ENCODE results near the gene PPP1R1C. TPM values are rescaled to one million over a fixed set of nuclear protein-coding genes. Genes with fewer than 3 reads are reported as not detected.

PPP1R1C gene
- total RNA-seq, 4 donors from 2014 or later, result not detected

DNA sequence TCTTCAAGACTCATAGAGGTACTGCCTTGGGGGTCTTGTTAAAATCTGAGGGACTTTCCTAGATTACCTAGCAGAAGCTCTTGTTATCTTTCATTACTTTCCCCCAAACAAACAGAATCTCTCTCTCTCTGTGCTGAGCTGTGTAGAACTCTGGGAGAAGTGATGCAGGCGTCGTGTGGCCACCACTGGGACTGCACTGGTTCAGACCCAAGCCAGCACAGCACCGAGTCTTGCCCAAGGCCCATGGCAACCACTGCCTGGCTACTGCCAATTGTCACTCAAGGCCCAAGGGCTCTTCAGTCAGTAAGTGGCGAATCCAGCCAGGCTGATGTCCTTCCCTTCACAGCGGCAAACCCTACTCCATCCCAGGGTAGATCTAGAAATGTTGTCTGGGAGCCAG lies 28.6 kb downstream of the PPP1R1C start:
- Histone ChIP-seq H3K36me3 (no peaks in the 10 kb centered on the region), H3K27me3 (no peaks in the 10 kb centered on the region), H3K4me3 (no peak overlapping the region), H3K4me1 (no peaks in the 10 kb centered on the region), H3K27ac (no peak overlapping the region), H3K9me3 (no peaks in the 10 kb centered on the region)
- TF ChIP-seq, protein P1, sequence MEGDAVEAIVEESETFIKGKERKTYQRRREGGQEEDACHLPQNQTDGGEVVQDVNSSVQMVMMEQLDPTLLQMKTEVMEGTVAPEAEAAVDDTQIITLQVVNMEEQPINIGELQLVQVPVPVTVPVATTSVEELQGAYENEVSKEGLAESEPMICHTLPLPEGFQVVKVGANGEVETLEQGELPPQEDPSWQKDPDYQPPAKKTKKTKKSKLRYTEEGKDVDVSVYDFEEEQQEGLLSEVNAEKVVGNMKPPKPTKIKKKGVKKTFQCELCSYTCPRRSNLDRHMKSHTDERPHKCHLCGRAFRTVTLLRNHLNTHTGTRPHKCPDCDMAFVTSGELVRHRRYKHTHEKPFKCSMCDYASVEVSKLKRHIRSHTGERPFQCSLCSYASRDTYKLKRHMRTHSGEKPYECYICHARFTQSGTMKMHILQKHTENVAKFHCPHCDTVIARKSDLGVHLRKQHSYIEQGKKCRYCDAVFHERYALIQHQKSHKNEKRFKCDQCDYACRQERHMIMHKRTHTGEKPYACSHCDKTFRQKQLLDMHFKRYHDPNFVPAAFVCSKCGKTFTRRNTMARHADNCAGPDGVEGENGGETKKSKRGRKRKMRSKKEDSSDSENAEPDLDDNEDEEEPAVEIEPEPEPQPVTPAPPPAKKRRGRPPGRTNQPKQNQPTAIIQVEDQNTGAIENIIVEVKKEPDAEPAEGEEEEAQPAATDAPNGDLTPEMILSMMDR (IDR thresholded peaks at IDR 0.05), result no peak
- TF ChIP-seq POLR2A (IDR thresholded peaks at IDR 0.05), result no peak
- DNase-seq, result no peak

DNA sequence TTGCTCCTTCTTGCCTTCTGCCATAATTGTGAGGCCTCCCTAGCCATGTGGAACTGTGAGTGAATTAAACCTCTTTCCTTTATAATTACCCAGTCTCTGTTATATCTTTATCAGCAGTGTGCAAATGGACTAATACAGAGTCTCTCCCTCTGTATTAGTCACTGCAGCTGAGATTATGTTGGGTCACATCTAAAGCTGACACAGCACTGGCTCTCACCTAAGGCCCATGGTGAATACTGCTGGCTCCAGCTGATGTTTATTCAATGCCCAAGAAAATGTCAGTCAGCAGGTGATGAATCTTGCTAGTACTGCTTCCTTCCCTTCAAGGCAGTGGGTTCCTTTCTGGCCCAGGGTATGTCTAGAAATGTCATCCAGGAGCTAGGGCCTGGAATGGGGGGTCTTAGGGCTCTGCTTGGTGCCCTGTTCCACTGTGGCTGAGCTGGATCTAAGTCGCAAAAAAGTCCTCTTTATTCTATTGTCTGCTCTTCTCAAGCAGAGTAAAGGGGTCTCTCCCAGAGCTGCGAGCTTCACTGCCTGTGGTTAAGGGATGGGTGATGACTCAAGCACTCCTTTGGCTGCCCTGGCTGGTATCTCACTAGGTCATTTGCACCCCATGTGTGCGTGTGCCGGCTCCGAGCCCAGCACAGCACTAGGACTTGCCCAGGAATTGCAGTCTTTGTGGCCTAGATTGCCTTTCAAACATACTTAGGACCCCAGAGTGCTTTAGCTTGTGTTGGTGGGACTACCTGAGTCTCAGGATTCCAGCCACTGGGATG lies 29.9 kb downstream of the PPP1R1C start:
- Histone ChIP-seq H3K4me1 (no peaks in the 10 kb centered on the region), H3K27ac (no peak overlapping the region), H3K36me3 (no peaks in the 10 kb centered on the region), H3K27me3 (no peaks in the 10 kb centered on the region), H3K9me3 (no peaks in the 10 kb centered on the region), H3K4me3 (no peak overlapping the region)
- no peak for TF ChIP-seq POLR2A (IDR thresholded peaks at IDR 0.05)
- TF ChIP-seq, protein P1 (IDR thresholded peaks at IDR 0.05), result no peak
- no peak for DNase-seq

DNA sequence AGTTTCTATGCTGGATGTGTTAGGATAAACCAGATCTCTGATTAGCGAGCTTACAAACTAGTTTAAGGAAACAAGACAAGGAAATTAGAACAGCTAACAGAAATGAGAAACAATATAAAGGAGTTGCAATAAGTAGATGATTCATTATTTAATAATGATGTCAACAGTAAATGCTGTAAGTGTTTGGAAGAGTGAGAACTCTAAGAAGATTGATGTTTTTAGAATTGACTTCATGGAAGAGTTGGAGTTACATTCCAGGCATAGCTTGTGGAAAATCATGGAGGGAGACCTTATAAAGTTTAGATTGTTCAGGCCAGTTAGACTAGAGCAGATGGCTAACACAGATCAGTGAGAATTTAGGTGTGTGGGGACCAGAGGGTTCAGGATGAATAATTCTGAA lies 32.6 kb downstream of the PPP1R1C start:
- no peak for DNase-seq
- no peak overlapping the region for H3K4me3 ChIP-seq
- H3K4me1 ChIP-seq, result no peaks in the 10 kb centered on the region
- no peaks in the 10 kb centered on the region for H3K27me3 ChIP-seq
- no peaks in the 10 kb centered on the region for H3K36me3 ChIP-seq
- TF ChIP-seq, protein P1 (IDR thresholded peaks at IDR 0.05), result no peak
- no peak for TF ChIP-seq POLR2A (IDR thresholded peaks at IDR 0.05)
- no peaks in the 10 kb centered on the region for H3K9me3 ChIP-seq
- no peak overlapping the region for H3K27ac ChIP-seq

DNA sequence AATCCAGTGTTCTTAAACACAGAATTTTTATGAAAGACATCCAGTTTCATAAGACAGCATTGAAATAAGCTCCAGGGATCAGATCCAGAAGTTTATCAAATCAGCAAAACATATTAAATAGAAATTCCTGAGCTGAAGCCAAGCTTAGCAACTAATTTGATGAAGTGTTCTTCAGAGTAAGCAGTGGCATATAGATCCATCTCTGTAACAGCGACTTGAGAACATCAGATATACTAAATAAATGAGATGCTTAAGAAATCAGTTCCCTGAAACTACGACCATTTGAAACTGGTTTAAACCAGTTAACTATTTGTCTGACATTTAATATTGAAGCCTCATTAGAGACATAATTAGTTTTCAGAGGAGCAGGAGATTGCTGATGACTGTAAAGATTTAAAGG lies 34.1 kb downstream of the PPP1R1C start:
- H3K9me3 ChIP-seq, result no peaks in the 10 kb centered on the region
- H3K4me3 ChIP-seq, result no peak overlapping the region
- no peak overlapping the region for H3K27ac ChIP-seq
- no peaks in the 10 kb centered on the region for H3K4me1 ChIP-seq
- DNase-seq, result no peak
- H3K36me3 ChIP-seq, result no peaks in the 10 kb centered on the region
- TF ChIP-seq, protein P1 (IDR thresholded peaks at IDR 0.05), result no peak
- no peak for TF ChIP-seq POLR2A (IDR thresholded peaks at IDR 0.05)
- H3K27me3 ChIP-seq, result no peaks in the 10 kb centered on the region

DNA sequence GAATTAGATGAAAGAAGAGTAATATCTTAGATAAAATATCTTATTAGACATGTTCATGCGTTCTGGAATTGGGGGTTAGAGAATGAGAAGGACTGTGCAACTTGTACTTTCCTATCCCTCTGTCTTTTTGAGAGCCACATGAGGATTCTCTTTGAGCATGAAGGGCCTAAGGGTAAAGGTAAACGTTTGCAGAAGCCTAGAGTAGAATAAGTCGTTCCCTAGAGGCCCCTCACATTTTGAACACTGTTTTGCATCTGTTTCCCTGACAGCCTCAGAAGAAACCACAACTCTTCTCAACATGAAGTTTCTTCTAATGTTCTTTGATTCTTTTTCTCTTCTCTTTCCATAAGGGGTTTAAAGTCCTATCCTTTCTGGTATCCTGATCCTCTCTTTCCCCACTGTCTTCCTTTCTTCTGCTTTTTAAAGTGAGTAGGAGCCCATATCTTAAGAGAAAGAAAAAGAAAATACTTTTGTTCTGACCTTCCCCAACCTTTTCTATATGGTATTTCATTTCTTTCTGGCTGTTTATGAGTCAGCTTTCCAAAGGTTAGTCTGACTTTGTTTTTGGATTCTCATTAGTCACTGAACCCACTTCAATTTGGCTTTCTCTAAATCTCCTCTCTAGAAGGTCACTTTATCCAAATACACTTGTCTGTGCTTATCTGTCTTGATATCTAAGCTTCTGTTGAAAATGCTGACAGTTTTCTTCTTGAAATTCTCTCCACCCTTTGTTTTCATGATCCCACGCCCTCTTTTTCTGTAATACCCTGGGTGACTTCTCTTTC lies 34.8 kb downstream of the PPP1R1C start:
- no peak for TF ChIP-seq POLR2A (IDR thresholded peaks at IDR 0.05)
- TF ChIP-seq, protein P1 (IDR thresholded peaks at IDR 0.05), result no peak
- Histone ChIP-seq H3K4me3 (no peak overlapping the region), H3K36me3 (no peaks in the 10 kb centered on the region), H3K4me1 (no peaks in the 10 kb centered on the region), H3K9me3 (no peaks in the 10 kb centered on the region), H3K27ac (no peak overlapping the region), H3K27me3 (no peaks in the 10 kb centered on the region)
- DNase-seq, result no peak
